Subcutaneous abdominal adipose tissue (tissue), 5 donors: Measurements from ENCODE around the gene RBM33.

ENCODE experiments used
- H3K27ac ChIP-seq: one replicate; pipeline ENCODE4 v1.7.0; 2013; ENCODE audit warnings: low read depth, mild to moderate bottlenecking, inconsistent platforms, low read length, moderate library complexity
- H3K27me3 ChIP-seq, 5 donors: one replicate each; pipeline ENCODE4 v1.7.0; 2013; ENCODE audit warnings: low read length in 5 of 5, inconsistent platforms in 1 of 5; ENCODE audit not compliant: control insufficient read depth in 5 of 5, insufficient read depth in 4 of 5
- H3K36me3 ChIP-seq, 5 donors: one replicate each; pipeline ENCODE4 v1.7.0; 2013; ENCODE audit warnings: low read length in 5 of 5; ENCODE audit not compliant: control insufficient read depth in 5 of 5, insufficient read depth in 5 of 5
- H3K4me1 ChIP-seq, 5 donors: one replicate each; pipeline ENCODE4 v1.7.0; 2013; ENCODE audit warnings: low read length in 5 of 5, mild to moderate bottlenecking in 3 of 5, moderate library complexity in 1 of 5; ENCODE audit not compliant: control insufficient read depth in 5 of 5, insufficient read depth in 5 of 5
- H3K4me3 ChIP-seq, 5 donors: one replicate each; pipeline ENCODE4 v1.7.0; 2013; ENCODE audit warnings: low read length in 5 of 5, low read depth in 1 of 5
- H3K9ac ChIP-seq, 5 donors: one replicate each; pipeline ENCODE4 v1.7.0; 2013; ENCODE audit warnings: low read length in 5 of 5, mild to moderate bottlenecking in 4 of 5, moderate library complexity in 3 of 5
- H3K9me3 ChIP-seq, 5 donors: one replicate each; pipeline ENCODE4 v1.7.0; 2013; ENCODE audit warnings: low read length in 5 of 5; ENCODE audit not compliant: control insufficient read depth in 5 of 5
- donor health status: healthy.
- donor health status: healthy.
- donor health status: healthy.
- donor health status: healthy.
- donor health status: healthy.

Gene RBM33

GRCh38 chr7:155782466-155782865, 138.0 kb downstream of the RBM33 start:
- H3K27me3 ChIP-seq, result peaks cover 0 to 4% (median 0%) of the 10 kb centered on the region in 5 donors
- H3K4me3 ChIP-seq, result no peak overlapping the region
- no peak overlapping the region for H3K27ac ChIP-seq
- no peaks in the 10 kb centered on the region for H3K9me3 ChIP-seq
- peaks cover 0 to 55% (median 52%) of the 10 kb centered on the region in 5 donors for H3K36me3 ChIP-seq
- peaks cover 0 to 8% (median 5%) of the 10 kb centered on the region in 5 donors for H3K4me1 ChIP-seq
- H3K9ac ChIP-seq, result no peak overlapping the region

- Histone ChIP-seq H3K27ac (no peak overlapping the region), H3K4me3 (no peak overlapping the region), H3K4me1 (peaks cover 0 to 15% (median 10%) of the 10 kb centered on the region in 5 donors), H3K27me3 (peaks cover 0 to 4% (median 0%) of the 10 kb centered on the region in 5 donors), H3K9me3 (no peaks in the 10 kb centered on the region), H3K9ac (no peak overlapping the region), H3K36me3 (peaks cover 0 to 36% (median 27%) of the 10 kb centered on the region in 5 donors)
Measured at GRCh38 chr7:155785536-155785935, 141.1 kb downstream of the RBM33 start.

- Histone ChIP-seq H3K4me3 (peak overlapping the region in 1 of 5 donors; percentile 66), H3K36me3 (peaks cover 0 to 26% (median 18%) of the 10 kb centered on the region in 5 donors), H3K9ac (no peak overlapping the region), H3K9me3 (peaks cover 0 to 2% (median 0%) of the 10 kb centered on the region in 5 donors), H3K27ac (no peak overlapping the region), H3K27me3 (peaks cover 0 to 4% (median 0%) of the 10 kb centered on the region in 5 donors), H3K4me1 (peaks cover 0 to 15% (median 10%) of the 10 kb centered on the region in 5 donors)
Measured at GRCh38 chr7:155786491-155786890, 142.0 kb downstream of the RBM33 start.

GRCh38 chr7:155787171-155787851, 142.8 kb downstream of the RBM33 start:
- Histone ChIP-seq H3K27me3 (peaks cover 0 to 4% (median 0%) of the 10 kb centered on the region in 5 donors), H3K36me3 (peaks cover 0 to 23% (median 14%) of the 10 kb centered on the region in 5 donors), H3K9ac (peak overlapping the region in 3 of 5 donors; percentile 25 to 58 (median 37)), H3K4me3 (peak overlapping the region; percentile 40 to 66 (median 58)), H3K9me3 (peaks cover 0 to 5% (median 0%) of the 10 kb centered on the region in 5 donors), H3K4me1 (peaks cover 0 to 15% (median 10%) of the 10 kb centered on the region in 5 donors), H3K27ac (no peak overlapping the region)

- H3K9ac ChIP-seq, result no peak overlapping the region
- no peak overlapping the region for H3K4me3 ChIP-seq
- H3K27me3 ChIP-seq, result peaks cover 0 to 4% (median 0%) of the 10 kb centered on the region in 5 donors
- H3K36me3 ChIP-seq, result peaks cover 0 to 12% (median 6%) of the 10 kb centered on the region in 5 donors
- H3K4me1 ChIP-seq, result peaks cover 5 to 15% (median 10%) of the 10 kb centered on the region in 5 donors
- peaks cover 0 to 5% (median 0%) of the 10 kb centered on the region in 5 donors for H3K9me3 ChIP-seq
- H3K27ac ChIP-seq, result no peak overlapping the region
Measured at GRCh38 chr7:155788616-155789000, 144.1 kb downstream of the RBM33 start.

- Histone ChIP-seq H3K9ac (no peak overlapping the region), H3K4me3 (no peak overlapping the region), H3K4me1 (peaks cover 5 to 15% (median 10%) of the 10 kb centered on the region in 5 donors), H3K9me3 (peaks cover 0 to 5% (median 0%) of the 10 kb centered on the region in 5 donors), H3K27me3 (peaks cover 0 to 6% (median 0%) of the 10 kb centered on the region in 5 donors), H3K27ac (no peak overlapping the region), H3K36me3 (peaks cover 0 to 6% (median 3%) of the 10 kb centered on the region in 5 donors)
Measured at GRCh38 chr7:155789001-155789725, 144.7 kb downstream of the RBM33 start.

GRCh38 chr7:155790666-155791065, 146.2 kb downstream of the RBM33 start:
- Histone ChIP-seq H3K9ac (no peak overlapping the region), H3K36me3 (no peaks in the 10 kb centered on the region), H3K4me1 (peaks cover 5 to 15% (median 10%) of the 10 kb centered on the region in 5 donors), H3K27me3 (peaks cover 0 to 14% (median 5%) of the 10 kb centered on the region in 5 donors), H3K27ac (no peak overlapping the region), H3K9me3 (peaks cover 0 to 5% (median 0%) of the 10 kb centered on the region in 5 donors), H3K4me3 (no peak overlapping the region)

GRCh38 chr7:155791214-155791737, 146.8 kb downstream of the RBM33 start:
- H3K9ac ChIP-seq, result no peak overlapping the region
- peaks cover 0 to 5% (median 0%) of the 10 kb centered on the region in 5 donors for H3K9me3 ChIP-seq
- H3K27ac ChIP-seq, result no peak overlapping the region
- no peaks in the 10 kb centered on the region for H3K36me3 ChIP-seq
- H3K4me3 ChIP-seq, result no peak overlapping the region
- H3K27me3 ChIP-seq, result peaks cover 3 to 19% (median 9%) of the 10 kb centered on the region in 5 donors
- peaks cover 5 to 15% (median 10%) of the 10 kb centered on the region in 5 donors for H3K4me1 ChIP-seq

- Histone ChIP-seq H3K27me3 (peaks cover 9 to 23% (median 15%) of the 10 kb centered on the region in 5 donors), H3K27ac (no peak overlapping the region), H3K4me1 (peaks cover 5 to 15% (median 11%) of the 10 kb centered on the region in 5 donors), H3K9me3 (peaks cover 0 to 5% (median 0%) of the 10 kb centered on the region in 5 donors), H3K9ac (no peak overlapping the region), H3K4me3 (no peak overlapping the region), H3K36me3 (no peaks in the 10 kb centered on the region)
Measured at GRCh38 chr7:155791836-155792235, 147.4 kb downstream of the RBM33 start.
